GM18873 (cell line): ENCODE data around the gene PLA2G4F.
"Not testable (repeated sequence)": the region's sequence is repeated elsewhere in the genome, so short reads cannot be mapped to it uniquely, and the experiment has no call there.

ENCODE experiments used
- ATAC-seq: cut with Tn5 transposase; IDR thresholded peaks from one replicate; pipeline ENCODE4 v1.9.1; 2021; ENCODE audit warnings: mild to moderate bottlenecking, moderate library complexity, moderate number of reproducible peaks; ENCODE audit not compliant: unreplicated experiment, low FRiP score

The PLA2G4F gene

DNA sequence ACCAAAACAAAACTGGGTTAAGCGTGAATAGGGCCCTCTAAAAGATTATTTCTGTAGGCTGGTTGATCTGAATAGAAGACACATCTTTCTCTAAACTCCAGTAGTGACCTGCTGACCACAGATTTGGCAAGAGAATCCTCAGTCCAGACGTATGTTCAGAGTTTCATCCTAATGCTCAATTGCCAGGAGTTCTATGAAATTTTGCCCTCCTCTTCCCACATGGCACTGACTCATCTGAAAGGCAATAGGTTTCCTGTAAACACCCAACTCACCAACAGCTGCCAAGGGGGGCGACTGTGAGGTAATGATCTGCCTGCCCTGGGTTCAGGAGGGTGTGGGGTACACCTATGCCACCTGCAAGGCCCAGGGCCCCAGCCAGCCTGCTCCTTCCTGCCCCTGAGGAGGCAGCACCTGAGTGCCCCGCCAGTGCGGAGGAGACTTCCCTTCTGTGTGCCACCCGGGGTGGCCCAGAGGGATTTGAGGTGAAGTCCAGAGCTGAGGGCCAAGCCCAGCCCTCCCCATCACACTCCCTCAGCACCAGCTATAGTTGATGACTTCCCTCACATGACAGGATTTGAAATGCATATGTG is 53.7 kb downstream of the PLA2G4F start:
- no peak for ATAC-seq

DNA sequence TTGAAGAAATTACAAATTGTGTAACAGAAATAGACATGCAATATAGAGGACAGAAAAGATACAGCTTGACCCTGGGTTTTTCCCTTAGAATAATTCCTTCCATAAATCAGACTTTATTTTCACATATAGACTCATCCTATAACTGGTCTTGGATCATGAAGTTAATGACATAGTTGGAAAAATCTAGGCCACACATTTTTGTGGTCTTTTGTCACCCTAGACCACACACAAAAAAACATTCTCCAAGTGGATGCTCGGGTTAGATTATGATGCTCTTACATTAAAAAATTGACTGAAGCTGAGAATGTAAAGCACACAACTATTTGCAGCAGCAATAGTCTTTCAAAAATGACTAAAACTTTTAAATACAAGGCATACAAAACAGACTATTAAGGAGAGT is 54.6 kb downstream of the PLA2G4F start:
- no peak for ATAC-seq

DNA sequence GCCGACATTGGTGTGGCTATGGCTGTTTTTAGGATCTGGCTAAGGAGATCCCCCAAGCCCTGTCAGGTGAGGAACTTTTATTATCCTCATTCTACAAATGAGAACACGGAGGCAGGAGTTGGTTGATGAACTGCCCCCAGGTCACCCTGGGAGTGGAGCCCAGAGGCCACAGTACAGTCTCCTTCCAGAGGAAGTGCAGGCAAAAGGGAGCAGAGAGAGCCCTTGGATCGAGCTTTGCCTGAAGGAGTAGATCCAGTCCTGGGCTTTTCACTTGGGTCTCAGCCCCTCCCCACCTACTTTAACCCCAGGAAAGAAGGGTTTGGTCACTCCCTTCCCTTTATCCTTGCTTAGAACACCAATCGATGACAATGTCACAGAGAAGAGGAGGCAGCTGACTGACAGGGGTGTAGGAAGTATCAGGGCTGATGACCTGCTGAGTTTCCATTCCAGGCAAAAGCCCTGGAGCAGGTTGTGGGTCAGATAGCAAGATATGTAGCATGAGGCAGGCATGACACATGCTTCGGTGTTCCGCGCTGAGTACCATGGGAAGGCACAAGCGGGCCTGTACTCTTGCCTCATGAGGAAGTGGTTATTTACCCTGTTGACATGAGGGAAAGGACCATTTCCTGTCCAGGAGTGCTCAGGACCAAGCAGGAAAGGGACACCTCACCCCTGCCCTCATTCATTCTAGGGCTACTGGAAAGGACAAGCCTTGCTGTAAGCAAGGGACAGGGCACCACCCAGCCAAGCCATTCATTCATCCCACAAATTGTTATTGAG is 56.2 kb downstream of the PLA2G4F start:
- ATAC-seq: no peak

DNA sequence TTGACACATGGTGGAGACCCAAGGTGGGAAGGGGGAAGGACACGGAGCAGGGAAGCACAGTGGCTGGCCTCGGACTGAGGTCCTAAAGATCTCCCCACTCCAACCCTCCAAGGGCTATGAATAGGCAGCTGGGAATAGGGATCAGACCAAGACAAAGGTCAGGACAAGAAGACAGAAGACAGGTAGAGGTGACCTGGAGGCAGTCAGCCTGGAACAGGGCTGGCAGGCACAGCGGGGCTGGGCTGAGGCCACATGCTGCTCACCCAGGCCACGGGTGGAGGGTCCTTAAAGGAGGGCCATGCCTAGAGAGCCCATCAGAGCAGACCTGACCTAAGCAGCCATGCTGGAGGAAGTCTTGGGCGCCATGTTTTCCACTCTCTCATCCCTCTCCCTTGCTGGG is 59.4 kb downstream of the PLA2G4F start:
- no peak for ATAC-seq

DNA sequence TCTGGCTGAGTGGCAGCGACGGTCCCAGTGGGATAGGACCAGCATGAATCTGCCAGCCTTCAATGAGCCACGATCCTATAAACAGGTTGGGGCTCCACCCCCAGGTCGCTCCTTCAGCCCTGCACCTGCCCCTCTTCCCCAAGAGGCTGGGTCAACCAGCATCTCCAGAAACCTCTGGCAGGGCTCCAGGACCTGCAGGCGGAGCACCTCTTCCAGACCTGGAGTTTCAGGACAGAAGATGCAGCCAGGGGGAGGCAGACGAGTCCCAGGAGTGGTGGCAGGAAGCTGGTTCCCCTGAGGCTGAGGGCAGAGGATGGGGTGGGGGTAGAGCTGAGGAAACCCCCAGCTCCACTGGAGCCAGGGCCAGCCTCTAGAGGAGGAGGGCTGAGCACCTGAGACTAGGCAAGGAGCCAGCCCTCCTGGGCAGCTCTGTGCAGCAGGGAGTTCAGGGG is 61.9 kb downstream of the PLA2G4F start, which contains the start of gene PLA2G4D:
Gene PLA2G4D (minus strand): TSS at position 51 of the 452 bp plus-strand sequence. CDS start 103 bp downstream, outside the sequence.
- ATAC-seq: no peak

DNA sequence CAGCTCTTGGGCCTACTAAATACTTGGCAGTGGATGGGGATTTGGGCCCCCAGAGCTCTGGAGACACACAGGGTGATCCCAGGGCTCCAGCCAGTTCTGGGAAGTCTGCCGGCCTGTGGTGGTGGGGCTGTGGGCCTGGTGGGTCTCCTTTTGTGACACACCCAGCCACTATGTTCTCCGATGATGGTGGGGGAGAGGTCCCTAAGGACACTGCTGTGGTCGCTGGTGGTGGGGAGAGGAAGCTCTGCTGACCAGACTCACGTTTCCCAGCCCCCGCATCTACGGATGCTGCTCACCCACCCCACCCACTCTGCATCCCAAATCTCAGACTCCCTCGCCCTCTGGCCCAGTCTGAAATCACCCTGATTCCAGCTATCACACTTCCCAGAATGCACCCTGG is 62.5 kb downstream of the PLA2G4F start:
- no peak for ATAC-seq

DNA sequence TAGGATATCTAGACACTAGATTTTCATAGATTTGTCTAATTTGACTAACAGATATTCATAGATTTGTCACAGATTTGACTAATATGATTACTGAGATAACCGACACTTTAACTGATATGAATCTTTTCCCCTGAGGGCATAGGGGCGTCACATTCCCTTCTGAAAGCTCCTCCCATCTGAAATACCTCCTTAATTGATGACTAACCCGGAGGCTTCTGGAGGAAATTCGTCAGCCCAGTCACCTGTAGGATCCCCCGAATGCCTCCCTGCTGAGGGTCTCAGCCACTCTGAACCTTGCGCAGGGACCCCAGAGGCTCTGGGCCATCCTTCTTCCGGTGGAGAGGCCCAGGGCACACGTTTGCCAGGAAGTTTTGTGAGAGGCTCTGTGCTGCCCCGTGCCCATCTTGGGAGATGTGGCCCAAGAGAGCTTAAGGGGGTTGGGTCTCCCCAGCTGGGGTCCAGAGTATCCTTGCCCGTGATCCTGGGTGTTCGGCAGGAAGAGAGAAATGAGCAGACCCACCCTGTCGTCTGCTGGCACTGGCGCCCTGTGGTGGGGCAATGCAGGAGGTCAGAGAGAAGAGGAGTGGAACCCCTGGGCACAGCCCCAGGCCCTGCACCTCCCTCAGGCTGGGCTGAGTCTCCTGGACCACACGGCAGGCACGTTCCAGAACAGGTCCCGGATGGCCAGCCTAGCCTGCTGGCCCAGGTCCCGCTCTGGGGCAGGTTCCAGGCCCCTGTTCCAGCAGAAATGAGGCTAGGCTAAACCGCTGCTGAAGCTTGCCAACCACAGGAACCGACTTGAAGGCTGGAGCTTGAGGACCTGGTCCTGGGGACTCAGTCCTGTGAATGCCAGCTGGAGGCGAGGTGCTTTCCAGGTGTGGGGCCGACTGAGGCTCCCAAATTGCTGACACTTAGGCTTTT is 63.8 kb downstream of the PLA2G4F start:
- no peak for ATAC-seq

DNA sequence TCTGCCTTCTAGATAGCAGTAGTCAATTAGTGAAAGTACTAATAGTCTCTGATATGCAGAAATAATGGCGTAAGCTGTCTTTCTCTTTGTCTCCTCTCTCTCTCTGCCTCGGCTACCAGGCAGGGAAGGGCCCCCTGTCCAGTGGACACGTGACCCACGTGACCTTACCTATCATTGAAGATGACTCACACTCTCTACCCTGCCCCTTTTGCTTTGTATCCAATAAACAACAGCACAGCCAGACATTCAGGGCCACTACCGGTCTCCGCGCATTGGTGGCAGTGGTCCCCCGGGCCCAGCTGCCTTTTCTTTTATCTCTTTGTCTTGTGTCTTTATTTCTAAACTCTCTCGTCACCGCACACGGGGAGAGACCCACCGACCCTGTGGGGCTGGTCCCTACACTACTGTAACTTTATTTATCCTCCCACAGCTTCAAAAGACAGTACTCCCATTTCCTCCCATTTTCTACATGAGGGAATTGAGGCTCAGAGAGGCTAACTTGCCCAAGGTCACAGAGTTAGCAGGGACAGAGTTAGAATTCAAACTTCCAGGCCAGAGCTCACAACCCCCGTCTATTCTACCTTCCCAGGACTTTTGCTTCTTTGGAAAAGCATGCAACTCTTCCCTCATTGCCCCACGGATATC is 64.6 kb downstream of the PLA2G4F start:
- ATAC-seq: not testable (repeated sequence)

DNA sequence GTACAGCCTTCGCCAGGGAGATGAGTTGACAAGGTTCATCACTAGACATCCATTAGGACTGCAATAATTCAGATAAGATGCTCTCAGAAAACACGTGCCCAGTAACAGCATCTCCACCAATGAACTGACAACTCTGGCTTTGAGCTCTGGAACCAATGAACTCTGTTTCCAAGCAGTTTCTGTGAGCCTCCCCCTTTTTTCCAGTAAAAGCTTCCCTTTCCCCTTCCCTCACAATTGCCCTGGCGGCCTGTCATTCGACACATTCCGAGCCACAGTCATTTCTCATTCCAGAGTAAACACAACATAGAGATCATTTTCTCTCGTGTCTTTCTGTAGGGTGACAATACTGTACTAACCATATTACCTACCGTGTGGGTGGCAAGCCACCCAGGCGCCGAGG is 65.7 kb downstream of the PLA2G4F start:
- no peak for ATAC-seq

DNA sequence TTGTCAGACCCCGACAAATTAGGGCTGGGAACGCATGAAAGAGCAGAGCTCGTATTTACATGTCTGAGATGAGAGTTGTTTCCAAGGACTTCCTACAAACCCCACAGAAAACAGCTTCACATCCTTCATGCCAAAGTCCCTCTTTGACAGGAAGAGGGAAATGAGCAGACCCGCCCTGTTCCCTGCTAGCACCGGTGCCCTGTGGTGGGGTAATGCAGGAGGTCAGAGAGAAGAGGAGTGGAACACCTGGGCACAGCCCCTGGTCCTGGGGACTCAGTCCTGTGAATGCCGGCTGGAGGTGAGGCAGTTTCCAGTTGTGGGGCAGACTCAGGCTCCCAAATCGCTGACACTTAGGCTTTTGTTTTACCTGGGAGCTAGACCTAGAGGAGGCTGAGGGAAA is 66.1 kb downstream of the PLA2G4F start:
- no peak for ATAC-seq

DNA sequence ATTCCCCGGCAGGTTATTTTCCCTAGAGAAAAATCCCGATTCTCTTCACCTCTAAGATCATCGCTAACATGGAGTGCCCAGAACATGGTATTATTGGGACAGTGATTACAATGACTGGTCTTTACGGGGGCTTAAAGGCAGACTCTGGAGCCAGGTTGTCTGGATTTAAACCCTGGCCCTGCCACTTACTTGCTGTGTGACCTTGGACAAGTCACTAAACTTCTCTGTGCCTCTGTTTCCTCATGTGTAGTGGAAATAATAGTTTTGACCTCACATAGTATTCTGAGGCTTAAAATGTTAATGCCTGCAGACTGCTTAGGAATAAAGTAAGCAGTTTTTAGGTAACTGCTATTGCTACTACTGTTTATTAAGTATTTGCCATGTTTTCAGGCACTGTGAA is 66.5 kb downstream of the PLA2G4F start:
- ATAC-seq: no peak
